Measurements from ENCODE around the gene SFXN4. TPM values are rescaled to one million over a fixed set of nuclear protein-coding genes. Genes with fewer than 3 reads are reported as not detected.
"Not testable (repeated sequence)": the region's sequence is repeated elsewhere in the genome, so short reads cannot be mapped to it uniquely, and the experiment has no call there.

The SFXN4 gene
- polyA plus RNA-seq, 5 donors, result 21.1 to 31.6 (median 26.0) TPM

DNA sequence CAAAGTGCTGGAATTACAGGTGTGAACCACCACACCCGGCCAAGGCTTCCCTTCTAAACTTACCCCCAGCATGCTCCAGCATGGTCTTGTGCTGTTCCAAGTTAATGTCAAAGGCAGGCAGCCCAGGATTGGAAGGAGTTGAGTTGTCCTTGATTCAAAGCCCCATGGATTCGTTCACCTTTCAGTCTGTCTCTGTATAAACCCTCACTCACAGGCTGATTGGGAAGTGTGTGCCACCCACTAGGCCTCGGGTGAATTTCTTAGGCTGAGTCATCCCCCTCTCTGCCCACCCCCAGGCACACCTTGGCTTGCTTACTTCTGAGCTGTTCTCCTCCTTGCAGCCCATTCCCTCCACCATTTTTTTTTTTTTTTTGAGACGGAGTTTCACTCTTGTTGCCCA is 26.4 kb upstream of the SFXN4 start:
- no peak for DNase-seq

DNA sequence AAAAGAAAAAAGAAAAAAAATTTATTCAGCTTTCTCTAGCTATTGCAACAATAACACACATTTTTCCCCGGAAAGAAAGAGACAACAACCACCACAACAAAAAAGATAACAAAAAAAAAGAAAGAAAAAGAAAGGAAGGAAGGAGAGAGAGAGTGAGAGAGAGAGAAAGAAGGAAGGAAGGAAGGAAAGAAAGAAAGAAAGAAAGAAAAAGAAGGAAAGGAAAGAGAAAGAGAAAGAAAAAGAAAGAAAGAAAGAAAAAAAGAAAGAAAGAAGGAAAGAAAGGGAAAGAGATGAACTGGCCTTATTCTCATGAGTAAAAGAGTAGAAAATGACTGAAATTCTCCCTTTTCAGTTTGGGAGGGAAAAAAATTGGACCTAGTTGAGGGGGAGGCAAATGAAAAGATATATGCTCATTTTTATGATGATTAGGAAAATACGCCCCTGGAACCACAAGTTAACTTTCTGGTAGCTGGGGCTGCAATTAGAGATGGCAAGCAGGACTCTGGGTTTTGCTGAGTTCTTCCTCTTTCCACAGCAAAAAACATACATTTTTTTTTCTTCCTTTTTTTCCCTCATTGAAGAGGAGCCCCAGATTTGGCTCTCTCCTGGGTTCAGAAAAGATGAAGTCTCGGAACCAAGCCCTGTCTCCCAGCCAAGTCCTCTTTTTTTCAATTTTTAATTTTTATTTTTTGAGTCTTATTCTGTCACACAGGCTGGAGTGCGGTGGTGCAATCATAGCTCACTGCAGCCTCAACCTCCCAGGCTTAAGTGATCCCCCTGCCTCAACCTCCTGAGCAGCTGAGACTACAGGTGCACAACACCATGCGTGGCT is 25.7 kb upstream of the SFXN4 start:
- DNase-seq, result no peak

DNA sequence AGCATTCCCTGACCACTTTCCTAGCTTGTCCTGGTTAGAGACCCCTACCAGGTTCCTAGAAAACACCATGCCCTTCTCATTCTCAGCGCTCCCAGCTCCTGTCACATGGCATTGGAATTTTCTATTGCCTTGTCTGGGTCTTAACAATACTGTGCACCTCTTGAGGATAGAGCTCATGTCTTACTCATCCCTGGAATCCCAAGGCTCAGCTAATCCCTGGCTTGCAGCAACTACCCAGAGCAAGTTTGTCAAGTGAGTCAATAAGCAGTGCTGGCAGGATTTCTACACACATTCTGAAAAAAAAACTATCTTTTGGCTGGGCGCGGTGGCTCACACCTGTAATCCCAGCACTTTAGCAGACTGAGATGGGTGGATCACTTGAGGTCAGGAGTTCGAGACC is 24.8 kb upstream of the SFXN4 start:
- no peak for DNase-seq

DNA sequence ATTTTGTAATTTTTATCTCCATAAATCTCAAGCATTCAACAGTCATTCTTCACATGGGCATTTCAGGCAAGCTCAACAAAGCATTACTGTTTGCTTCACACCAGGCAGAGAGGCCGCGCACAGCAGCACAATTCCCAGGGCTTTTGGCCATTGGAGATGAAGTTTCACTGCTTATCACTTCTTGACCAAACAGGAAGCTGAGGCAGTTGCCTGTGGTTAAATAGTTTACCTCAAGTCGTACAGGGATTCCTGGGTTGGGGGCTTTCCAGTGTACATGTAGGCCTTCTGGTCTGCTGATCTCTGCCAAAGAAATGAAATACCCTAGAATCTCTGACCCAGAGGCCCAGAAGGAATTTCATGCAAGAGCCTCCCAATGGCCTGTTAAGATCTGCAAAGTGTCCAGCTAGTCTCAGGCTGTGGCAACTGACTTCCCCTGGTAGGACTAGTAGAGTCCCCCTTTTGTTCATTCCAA is 24.3 kb upstream of the SFXN4 start:
- DNase-seq, result no peak

DNA sequence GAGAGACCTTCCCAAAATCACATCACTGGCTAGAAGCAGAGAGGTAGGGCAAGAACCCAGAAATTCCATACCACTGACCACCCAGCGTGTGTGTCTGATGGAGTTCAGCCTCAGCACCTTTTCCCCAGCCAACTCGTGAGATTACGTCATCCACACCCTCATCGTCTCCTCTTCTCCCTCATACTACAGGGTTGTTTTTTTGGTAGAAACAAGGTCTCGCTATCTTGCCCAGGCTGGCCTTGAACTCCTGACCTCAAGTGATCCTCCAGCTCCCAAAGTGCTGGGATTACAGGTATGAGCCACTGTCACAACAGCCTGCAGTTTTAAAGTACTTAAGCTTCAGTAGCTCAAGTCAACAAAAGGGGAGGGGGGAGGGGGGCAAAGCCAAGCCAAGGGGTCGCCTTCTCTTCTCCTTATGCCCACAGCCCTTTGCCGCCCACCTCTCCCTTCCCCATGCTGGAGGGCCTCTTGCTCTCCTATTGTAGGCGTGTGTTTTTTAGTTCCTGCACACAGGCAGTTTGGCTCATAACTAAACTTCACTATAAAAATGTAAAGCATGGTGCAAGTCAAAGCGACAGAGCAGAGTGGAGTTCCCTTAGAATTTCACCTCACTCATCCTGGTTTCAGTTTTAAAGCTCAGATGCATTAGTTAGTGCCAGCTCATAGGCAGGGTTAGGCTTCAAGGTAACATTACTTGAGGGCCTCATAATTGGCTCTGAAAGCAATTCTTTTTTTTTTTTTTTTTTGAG is 18.3 kb upstream of the SFXN4 start:
- DNase-seq, result no peak

DNA sequence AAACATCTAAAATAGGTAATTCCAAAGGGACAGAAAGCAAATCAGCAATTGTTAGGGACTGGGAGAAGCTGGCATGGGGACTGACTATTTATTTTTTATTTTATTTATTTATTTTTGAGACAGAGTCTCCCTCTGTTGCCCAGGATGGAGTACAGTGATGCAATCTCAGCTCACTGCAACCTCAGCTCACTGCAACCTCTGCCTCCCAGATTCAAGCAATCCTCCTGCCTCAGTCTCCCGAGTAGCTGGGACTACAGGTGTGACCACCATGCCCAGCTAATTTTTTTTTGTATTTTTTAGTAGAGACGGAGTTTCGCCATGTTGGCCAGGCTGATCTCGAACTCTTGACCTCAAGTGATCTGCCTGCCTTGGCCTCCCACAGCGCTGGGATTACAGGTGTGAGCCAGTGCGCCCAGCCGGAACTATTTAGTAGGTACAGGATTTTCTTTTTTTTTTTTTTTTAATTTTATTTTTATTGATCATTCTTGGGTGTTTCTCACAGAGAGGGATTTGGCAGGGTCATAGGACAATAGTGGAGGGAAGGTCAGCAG is 15.4 kb upstream of the SFXN4 start:
- not testable (repeated sequence) for DNase-seq

DNA sequence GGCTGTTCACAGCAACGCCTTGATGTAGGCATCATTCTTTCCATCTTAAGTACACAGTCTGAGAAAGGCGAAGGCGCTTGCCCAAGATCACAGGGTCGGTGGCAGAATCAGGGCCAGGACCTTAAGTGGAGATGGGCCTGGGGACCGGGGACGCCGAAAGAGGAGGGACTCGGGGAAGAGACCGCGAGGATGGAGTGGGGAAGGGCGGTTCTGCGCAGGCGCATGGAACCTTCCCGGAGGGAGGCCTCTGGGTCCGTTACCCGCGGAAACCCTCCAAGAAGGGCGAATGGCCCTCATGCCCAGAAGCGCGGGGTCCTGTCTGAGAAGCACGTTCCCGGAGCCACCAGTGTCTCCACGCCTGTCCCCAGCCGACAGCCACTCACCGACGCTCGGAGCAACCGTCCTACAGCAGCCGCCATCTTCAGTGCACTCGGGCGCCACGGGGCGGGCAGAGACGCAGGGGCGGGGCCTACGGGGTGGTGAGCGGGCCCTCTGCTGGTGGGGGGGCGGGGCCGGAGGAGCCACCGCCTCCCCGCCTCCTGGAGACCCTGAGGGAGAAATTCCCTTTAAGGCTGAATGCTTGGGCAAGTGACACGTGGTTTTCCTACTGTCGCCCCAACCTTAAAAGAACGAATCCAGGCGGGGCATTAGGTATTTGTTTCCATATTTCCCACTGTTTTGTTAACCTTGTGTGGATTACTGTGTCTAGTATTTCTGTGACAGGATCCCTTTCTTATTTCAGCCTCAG is 13.0 kb upstream of the SFXN4 start, which contains the start of gene PRDX3:
Gene PRDX3 (minus strand): TSS at position 441 of the 748 bp plus-strand sequence. CDS start 22 bp downstream, at position 419.
- DNase-seq, result peak; percentile 91

DNA sequence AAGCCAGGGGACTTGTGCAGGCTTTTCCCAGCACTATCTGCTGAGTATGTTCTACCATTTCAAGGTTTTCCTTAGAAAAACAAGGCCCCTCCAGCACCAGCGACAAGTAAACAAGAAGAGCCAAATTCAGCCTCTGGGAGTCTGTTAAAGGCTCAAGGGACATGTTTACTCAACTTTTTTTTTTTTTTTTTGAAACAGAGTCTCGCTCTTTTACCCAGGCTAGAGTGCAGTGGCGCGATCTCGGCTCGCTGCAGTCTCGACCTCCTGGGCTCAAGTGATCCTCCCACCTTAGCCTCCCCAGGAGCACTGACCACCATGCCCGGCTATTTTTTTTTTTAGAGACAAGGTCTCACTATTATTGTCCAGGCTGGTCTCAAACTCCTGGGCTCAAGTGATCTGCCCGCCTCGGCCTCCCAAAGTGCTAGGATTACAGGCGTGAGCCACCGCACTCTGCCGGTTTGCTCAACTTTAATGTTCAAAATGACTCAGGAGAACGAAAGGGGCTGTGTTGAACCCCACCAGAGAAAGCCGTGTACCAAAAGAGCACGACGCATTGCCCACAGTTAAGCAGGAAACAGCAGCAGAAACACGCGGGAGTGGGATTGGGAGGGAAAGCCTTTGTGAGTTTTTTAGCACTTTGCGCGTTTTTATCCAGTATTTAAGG is 12.3 kb upstream of the SFXN4 start:
- no peak for DNase-seq

DNA sequence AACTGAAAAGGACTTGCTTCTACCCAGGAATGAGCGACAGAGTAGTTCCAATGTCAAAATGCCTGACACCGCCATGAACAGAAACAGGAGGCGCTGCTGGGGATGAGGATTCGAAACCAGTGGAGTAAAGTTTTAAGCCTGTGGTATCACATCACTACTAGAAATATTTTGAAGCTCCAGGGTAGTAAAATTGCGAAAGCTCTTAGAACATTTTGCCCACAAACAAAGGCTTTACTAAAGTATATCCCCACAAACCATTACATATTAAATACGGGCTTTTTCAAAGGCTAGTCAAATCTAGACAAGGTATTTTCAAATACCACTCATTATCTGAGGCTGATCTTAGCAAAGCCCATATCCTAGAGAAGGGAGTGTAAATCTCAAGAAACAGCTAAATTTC is 10.7 kb upstream of the SFXN4 start:
- DNase-seq, result no peak

DNA sequence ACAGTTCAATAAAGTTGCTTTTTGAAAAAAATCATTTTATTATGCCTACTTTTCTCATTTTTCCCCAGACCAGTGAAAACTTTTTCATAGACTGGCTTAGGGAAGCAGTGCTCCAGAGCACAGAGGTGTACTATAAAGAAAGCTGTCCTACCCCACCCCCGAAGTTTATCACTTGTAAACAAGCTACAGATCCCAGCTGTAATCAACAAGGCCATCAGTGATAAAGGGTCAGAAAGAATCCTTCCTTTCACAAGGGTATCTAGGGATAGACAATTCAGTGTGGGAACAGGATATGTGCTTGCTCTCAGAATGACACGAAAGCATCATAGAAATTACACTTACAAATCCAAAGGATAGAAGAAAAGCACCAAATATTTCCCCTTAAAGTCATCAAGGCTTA is 8.6 kb upstream of the SFXN4 start:
- no peak for DNase-seq

DNA sequence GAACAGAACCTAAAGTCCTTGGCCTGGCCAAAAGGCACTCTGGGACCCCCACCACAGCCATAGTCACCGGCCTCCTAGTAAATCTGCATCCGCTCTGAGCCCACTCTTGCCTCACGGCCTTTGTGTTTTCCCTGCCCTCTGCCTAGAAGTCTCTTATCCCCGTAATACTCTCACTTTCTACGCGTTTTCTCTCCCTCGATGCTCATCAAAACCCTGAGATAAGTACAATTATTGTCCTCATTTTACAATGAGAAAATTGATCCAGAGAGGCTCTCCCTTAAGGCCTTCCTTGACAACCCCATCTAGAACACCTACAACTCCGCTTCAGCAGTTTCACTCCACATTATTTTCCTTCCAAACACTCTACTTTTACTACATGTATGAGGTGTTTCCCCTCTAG is 1.5 kb upstream of the SFXN4 start:
- no peak for DNase-seq

DNA sequence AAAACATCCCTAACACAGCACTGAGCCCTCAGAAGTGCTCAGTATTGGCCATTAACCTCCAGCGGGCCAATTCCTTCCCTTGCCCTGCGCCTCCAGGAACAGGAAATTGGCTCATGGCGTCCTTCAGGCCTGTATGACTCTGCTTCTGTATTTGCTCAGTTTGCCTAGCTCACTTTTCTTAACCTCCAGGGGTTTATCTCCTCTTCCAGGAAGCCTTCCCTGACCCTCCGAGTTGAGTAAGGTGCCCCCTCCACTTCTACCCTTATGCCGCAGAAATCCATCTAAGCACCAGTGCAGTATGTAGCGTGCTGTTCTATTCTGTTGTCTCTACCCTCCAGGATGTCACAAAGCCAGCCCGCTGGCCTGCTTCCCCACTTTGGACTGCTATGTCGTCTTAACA is 1.1 kb upstream of the SFXN4 start:
- DNase-seq, result no peak

DNA sequence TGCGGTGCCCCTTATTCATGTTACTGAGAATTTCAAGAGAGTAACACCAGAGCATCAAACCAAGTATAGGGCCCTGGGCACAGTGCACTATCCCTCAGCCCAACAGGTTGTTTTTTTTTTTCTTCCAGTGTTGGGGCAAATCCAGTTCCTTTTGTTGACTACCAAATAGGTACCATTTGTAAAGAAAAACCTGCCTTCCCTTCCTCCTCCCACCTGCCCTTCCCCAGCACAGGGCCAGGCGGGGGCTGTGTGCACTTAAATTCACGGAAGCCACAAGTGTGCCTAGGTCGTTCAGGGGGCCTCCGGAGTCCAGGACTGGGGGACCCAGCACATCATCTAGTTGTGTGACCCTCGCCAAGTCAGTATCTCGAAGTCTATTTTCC is 595 bp upstream of the SFXN4 start:
- no peak for DNase-seq

DNA sequence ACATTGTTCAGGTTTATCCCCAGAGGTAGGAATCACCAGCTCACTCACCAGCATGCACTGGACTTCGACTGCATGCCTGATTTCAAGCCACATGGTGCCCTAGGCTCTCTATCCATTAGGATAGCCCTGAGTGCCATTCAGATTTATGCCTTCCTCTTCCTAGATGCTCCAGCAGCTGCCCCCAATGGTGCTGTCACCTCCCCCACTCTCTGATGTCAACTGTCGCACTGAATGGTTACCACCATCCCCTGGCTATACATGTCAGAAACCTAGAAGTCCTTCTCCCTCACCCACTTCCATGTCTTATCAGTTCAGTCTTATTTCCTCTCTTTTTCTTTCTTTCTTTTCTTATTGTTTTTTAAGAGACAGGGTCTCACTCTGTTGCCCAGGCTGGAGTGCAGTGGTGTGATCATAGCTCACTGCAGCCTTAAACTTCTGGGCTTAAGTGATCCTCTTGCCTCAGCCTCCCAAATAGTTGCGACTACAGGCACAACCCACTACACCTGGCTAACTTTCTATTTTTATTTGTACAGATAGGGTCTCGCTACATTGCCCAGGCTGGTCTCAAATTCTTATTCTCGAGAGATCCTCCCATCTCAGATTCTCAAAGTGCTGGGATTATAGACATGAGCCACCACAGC is 2.9 kb downstream of the SFXN4 start:
- no peak for DNase-seq

DNA sequence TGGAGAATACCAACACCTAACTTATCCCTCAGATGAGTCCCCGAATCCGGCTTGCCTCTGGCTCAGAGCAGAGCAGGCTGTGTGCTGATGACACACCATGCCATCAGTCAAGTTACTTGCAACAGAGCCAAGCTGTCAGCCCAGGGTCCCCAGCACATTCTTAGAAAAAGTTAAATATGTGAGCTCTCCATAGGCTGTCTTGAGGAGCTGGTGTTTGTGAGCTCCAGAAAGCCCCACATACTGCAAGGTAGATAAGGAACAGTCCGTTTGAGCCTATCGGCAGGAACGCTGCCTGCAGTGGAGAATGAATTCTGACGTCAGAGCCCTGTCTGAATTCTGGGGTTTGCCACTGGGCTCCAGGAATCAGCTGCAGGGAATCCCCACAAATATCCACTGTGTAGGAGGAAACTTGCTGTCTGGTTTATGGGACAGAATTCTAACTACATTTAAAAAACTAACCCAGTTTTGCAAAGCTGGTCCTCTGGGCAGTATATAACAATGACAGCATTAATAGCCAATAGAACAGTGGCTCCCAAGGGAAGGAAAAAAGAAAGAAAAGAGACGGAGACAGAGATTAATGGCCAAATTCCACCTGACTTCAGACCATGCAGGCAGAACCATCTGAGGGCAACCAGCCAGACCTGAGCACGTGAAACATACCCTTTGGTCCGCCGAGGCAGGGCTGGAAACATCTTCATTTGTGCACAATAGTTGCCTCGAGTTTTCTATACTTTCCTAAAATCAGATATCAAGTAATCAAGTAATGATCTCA is 3.6 kb downstream of the SFXN4 start:
- DNase-seq, result no peak

DNA sequence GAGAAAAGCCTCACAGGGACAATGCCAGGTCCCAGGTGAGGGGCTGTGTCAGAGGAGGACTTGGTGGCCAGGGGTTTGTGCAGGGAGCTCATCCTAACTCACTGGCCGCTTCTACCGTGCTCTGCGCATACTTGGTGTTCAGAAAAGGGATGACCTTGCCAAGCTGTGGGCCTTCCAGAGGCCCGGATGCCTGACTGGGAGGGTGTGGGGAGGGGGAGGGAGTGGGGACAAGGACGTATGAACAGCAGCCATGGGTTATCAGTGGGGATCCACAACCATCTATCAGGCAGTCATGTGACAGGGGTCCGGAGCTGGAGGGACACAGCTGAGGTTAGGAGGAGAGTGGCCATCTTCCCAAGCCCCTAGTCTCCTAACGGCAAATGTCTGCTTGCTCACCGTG is 6.2 kb downstream of the SFXN4 start:
- DNase-seq, result no peak

DNA sequence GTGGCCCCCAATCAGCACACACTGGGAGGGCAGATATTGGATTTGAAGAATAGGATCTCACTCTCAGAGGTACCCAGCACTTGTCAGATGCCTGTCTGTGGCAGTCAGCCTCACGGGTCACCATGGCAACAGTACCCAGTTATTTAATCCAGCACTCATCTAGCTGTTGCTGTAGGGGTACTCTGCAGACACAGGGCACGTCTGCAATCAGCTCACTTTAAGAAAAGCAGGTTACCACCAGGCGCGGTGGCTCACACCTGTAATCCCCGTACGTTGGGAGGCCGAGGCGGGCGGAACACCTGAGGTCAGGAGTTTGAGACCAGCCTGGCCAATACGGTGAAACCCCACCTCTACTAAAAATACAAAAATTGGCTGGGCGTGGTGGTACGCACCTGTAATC is 11.9 kb downstream of the SFXN4 start:
- DNase-seq, result no peak

DNA sequence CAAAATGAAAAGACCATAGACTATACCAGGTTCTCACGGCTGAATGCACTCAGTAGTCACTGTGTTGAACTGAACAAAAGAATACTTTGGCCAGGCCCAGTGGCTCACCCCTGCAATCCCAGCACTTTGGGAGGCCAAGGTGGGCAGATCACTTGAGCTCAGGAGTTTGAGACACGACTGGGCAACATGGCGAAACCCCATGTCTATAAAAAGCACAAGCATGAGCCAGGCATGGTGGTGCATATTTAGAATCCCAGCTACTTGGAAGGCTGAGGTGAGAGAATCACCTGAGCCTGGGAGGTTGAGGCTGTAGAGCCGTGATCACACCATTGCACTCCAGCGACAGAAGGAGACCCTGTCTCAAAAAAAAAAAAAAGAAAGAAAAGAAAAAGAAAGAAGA is 12.5 kb downstream of the SFXN4 start:
- no peak for DNase-seq

DNA sequence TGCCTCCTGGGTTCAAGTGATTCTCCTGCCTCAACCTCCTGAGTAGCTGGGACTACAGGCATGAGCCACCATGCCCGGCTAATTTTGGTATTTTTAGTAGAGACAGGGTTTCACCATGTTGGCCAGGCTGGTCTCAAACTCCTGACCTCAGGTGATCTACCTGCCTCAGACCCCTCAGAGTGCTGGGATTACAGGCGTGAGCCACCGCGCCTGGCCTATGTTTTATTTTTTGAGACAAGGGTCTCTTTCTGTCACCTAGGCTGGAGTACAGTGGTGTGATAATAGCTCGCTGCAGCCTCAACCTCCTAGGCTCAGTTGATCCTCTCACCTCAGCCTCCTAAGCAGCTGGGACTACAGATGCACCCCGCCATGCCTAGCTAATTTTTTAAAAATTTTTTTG is 13.9 kb downstream of the SFXN4 start:
- not testable (repeated sequence) for DNase-seq

DNA sequence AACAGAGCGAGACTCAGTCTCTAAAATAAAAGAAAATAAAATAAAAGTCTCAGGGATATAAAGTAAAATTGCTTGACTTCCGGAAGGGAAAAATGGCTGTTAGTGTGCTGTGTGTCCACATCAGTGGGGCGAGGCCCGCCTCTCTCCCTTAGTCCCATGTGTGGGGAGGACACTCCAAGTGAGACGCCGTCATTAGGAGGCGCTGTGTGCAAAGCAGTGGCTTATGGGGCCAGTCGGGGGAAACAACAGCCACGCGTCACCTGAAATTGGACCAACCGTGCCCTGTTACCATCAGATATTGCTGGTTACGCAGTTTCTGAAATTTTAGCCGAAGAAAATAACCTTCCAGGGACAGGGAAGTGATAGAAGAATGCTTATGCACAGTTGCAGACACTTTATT is 15.8 kb downstream of the SFXN4 start:
- no peak for DNase-seq
